Cerebellar nuclear complex (tissue), 1 donor: ENCODE data around the gene TNFRSF14.

Source experiments
- DNase-seq, 2 experiments: peaks; one replicate each; lab custom pipeline; 2025; lab: John Stamatoyannopoulos, UW

TNFRSF14 gene

DNA sequence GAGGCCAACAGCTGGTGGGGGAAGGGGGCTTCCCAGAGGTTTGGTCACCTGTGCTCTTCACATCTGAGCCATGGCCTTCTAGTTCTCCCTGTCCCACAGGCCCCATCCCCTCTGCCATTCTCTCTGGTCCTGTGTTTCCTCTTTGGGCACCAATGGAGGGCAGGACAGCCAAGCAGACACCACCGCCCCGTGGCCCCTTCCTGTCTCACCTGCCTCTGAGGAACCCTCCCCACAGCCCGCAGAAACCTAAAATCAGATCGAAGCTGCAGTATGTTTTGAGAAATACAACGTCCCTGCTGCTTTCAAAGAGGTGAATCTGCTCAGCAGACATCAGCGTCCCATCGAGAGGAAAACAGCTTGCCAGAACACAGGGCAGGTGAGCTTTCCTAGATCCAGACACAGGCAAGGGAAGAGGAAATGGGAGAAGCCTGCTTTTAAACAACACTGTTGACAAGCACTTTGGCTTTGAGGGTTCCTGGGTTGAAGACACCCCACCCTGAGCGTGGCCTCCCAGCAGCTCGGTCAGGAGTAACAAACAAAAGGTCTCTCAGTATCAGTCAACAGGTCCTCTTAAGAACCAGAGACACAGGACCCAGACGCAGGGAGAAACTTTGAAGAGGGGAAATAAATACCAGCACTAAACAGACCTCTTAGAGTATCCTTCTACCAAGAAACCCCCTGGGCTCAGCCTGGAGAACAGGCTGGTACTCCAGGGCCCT, 32.1 kb upstream of the TNFRSF14 start:
- DNase-seq: no peak

DNA sequence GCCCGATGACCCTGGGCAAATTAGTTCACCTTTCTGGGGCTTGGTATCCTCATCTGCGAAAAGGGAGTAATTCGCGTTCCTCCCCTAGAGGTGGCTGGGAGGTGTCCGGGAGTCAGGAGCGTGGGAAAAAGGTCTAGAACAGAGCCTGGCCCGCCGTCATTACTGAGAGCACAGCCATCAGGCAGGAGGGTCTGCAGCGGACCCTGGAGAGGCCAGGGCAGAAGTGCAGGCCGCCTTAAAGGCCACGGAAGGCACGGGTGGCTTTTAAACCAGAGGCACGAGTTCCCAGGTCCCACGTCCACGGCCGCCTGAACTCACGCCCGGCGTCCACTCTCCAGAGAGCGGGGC, 30.6 kb upstream of the TNFRSF14 start:
- no peak for DNase-seq

DNA sequence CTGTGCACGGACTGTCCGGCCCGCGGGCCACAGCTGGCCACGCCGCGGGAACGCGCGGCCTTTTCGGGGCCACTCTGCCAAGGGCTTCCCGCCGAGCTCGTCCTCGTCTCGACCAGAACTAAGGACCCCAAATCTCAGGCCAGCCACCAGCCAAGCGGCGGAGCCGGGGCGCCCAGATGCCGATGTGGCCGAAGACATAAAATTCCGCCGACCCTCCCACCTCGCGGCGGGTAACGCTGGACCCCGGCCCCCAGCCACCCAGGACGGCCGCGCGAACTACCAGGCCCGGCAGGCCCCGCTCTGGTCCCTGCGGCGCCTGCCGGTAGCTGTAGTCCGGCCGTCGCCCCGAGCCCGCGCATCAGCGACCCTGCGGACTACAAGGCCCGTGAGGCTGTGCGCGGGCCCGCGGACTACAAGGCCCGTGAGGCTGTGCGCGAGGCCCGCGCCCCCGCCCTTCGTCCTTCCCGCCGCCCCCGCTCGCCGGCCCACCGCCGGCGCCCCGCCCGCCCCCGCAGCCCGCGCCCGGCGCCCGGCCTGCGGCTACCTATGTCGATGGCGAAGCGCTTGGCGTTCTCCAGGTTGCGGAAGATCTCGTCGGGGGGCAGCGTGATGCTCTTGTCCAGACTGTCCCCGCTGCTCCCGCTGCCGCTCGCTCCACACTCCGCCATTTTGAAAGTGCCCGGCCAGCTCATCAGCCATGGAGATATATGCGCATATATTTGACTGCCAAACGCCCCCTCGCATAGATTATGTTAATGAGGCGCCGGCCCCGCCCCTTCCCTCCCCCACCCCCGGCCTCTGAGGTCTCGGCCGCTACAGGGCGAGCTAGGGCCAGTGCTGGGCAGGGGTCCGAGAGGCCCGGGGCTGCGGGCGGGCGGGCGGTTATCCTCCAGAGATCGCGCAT, 30.0 kb upstream of the TNFRSF14 start, which contains the start of gene PANK4:
Gene PANK4 (minus strand): TSS at position 677 of the 904 bp plus-strand sequence. CDS start 9 bp downstream, at position 668.
- DNase-seq: peak in 1 of 2 experiments; percentile 66

- no peak for DNase-seq
Measured at GRCh38 chr1:2526824-2527555, 29.2 kb upstream of the TNFRSF14 start.

DNA sequence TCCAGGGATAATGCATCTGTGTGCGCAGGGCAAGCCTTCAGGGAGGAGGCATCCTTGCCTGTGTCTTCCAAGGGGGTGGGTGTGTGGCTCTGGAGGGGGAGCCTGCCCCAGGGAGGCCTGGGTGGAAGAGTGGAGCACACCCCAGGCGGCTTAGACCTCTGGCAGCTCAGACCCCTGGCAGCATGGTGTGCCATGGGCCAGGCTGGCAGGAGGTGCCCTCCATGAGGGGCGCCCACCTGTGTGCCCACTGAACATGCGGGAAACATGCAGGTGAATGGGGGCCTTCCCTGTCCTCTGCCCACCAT, 28.7 kb upstream of the TNFRSF14 start:
- DNase-seq: no peak

- peak; percentile 80 to 88 for DNase-seq
Measured at GRCh38 chr1:2528016-2528415, 28.2 kb upstream of the TNFRSF14 start.

DNA sequence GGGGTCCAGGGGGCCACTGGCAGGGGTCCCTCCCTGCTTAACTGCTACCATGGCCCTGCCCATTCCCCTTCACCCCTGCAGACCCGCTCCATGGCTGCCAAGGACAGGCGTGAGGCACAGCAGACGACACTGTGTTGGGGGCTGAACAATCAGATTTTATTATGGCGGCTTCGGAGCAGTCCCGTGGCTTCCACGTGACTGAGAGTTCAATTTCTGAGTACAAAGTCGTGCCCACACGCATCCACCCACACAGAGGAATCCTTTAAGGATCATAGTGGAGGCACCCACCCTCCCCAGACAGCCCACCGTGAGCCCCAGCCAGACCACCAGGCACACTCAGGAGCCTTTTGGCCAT, 27.6 kb upstream of the TNFRSF14 start:
- no peak for DNase-seq

DNA sequence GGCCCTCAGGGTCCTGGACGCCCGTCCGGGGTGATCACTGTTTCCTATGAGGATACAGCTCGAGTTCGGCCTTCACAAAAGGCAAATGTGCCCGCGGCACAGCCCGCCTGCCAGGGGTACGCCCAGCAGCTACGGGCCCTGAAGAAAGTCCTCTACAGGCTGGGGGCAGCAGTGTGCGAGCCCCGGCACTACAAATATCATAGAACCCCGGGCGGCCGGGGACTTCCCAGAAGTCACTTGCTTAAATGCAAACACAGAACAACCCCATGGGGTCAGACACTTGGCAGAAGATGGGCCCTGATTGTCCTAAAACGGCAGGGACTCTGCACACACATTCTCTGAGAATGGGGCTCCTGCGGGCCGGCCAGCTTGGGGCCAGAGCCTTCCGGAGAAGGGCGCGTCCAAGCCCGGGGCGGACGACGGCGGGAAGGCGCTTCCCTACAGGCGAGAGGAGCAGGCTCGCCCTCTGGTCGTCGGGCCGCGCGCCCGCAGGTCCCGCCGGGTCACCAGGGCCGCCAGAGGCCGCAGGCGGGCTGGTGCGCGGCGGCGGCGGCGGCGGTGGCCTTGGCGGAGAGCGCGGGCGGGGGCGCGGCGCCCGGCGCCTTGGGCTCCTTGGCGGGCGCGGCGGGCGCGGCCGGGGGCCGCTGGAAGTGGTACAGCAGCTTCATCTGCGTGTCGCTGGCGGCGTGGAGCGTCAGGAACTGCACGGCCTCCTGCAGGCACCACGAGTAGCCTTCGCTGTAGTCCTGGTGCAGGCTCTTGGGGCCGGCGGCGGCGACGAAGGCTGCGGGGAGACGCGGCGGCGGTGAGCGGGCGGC, 27.0 kb upstream of the TNFRSF14 start:
- no peak for DNase-seq

- DNase-seq: no peak
Measured at GRCh38 chr1:2529784-2530512, 26.2 kb upstream of the TNFRSF14 start, which contains the start of gene HES5. TSS of gene HES5 (minus strand) at chr1:2530263. CDS start at chr1:2530164, 99 bp downstream.

GRCh38 chr1:2530513-2531361, 25.4 kb upstream of the TNFRSF14 start:
- no peak for DNase-seq

DNA sequence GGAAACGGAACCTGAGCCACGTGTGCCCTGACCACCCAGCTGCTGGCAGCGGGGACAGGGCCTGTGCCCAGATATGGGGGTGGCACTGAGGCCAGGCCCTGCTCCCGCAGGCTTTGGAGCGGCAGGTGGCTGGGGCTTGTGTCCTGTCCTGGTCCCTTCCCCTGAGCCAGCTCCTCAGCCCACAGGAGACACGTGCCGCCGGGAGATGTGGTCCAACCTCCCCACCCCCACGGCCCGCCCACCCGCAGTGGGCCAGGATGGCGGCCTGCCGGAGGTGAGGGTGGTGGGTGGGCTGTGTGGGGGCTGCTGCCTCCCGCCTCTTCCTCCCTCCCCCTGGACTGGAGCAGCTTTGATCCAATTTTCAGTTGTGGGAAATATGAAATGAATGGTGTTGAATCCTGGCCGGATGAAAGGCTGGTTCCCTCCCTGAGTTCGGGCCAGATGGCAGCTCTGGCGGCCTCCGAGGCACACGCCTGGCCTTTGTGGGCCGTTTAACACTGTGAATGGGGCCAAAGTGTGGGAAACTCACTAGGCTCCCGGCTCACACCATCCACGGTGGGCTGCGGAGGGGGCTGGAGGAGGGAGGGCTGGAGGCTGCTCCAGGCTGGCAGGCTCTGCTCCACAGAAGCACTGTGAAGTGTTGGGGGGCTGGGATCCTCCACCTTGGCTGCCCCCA, 23.5 kb upstream of the TNFRSF14 start:
- no peak for DNase-seq

DNA sequence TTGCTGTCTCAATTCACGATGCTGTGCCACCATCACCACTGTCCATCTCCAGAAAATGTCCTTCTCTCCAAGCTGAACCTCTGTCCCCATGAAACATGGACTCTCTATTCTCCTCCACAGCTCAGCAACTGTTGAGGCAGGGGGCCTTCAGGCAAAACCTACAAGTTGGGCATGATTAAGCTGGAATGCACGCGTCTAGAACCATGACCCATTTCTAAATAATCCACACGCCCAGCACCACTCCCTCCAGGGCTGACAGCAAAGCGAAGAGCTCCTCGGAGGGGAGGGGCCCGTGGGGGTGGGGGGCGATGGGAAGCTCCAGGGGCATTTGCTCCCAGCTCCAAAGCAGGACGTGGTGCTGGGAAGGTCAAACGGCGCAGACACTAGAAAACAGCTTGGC, 22.8 kb upstream of the TNFRSF14 start:
- DNase-seq: no peak

DNA sequence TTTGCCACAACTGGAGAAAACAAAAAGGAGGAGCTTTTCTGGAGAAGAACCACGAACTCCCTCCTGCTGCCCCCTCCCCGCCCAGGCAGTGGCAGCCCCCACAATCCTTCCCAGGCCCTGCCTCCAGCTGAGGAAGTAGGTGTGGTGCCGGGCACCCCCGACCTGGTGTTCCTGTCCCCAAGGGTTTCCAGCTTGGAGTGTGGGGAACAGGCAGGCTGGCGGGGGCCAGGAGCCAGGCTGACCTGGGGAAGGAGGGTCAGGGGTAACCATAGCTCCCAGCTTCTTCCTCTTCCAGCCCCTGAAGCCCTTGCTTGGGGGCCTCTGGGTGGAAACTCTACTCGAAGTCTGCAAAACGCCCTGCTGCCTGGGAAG, 21.9 kb upstream of the TNFRSF14 start:
- no peak for DNase-seq

DNA sequence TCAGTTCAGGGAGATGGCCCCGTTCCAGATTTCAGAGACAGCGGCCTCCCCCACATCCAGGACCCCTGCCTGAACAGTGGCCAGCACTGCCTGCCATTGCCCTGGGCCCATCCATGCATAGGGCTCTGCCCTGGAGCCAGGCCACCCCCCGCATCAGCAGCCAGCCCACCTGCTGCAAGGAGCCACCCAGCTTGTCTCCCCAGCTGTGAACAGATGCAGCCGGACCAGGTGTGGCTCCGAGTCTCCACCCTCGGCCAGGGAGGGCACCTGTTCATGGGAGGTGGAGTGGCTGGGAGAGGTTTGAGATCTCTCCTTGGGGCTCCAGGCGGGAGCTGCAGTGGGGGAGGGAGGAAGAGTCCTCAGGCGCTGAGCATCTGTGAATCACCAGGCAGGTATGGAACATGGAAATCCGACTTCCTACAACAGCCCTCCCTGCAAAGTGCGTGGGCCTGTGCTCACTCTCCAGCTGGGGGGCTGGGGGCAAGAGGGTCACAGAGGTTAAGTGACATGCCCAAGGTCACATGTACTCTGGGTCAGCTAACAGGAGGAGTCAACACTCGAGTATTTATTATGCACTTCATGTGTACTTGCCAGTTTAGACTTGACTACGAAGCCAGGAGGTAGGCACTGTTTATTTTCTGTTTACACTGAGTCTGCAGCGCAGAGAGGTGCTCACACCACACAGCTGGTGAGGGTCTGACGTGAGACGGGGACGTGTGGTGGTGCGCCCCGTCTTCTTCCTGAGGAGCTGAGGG, 21.3 kb upstream of the TNFRSF14 start:
- no peak for DNase-seq

DNA sequence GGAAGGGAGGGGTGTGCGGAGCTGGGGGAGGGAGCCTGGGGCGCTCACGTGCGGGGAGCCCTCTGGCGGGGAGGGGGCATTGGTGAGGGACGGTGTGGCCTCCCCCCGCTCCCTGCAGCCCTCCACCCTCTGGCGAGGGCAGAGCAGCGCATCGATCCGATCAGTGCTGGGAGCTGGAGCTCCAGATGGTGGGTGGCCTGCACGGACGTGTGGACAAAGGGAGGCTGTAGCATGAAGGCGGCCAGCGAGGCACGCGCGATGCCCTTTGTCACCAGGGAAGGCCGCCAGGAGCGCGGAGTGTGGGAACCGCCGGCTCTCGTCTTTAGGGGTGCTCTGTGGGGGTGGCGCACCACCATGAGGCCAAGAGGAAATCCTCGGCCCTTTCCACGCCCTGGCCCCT, 20.7 kb upstream of the TNFRSF14 start:
- no peak for DNase-seq

- DNase-seq: no peak
Measured at GRCh38 chr1:2535981-2536380, 20.2 kb upstream of the TNFRSF14 start.

DNA sequence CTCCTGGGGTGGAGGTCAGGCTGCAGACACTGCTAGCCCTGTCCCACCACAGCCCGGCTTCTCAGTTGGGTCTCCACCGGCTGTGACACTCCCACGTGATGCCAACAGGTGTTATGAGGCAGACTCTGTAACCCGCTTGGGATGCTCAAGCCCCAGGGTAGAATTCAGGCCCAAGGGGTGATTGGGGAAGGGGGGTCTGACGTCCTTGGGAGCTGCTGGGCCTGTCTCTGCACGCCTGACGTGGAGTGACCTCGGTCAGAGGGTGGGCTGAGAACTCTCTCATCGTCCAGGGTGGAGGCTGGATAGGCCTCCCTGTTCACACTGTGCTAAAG, 18.4 kb upstream of the TNFRSF14 start:
- no peak for DNase-seq

GRCh38 chr1:2538376-2538775, 17.8 kb upstream of the TNFRSF14 start:
- no peak for DNase-seq

DNA sequence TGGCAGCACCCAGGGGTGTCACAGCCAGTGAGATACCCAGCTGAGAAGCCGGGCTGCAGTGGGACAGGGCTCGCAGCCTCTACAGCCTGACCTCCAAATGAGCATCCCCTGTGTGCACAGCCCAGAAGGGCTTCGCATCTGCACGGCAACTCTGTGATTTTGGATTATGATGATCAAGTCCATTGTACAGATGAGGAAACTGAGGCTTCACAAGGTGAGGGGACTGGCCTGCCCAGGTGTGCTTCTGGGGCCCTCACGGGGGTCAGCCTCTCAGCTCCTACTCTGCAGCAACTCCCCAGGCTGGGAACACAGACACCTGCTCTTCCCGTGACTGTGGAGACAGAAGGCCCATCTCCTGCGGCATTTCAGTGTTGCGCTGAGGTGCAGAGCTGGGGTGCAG, 17.3 kb upstream of the TNFRSF14 start:
- no peak for DNase-seq
